ENCODE results near the gene NCAM1.

Gene NCAM1

GRCh38 chr11:113103932-113104690, 142.9 kb downstream of the NCAM1 start:
- Histone ChIP-seq H3K27ac (ENCODE audit: low read length) (no peak overlapping the region), H2AFZ (ENCODE audit: low read length) (no peak overlapping the region), H3K36me3 (replicated peaks; ENCODE audit: insufficient read depth, low read length) (no peaks in the 10 kb centered on the region), H3K4me3 (ENCODE audit: low read length) (no peak overlapping the region), H3F3A (ENCODE audit: insufficient read depth, low read length) (no peaks in the 10 kb centered on the region), H3K27me3 (replicated peaks; ENCODE audit: insufficient read depth, low read length) (no peaks in the 10 kb centered on the region), H3K79me2 (ENCODE audit: low read length) (no peaks in the 10 kb centered on the region), H3K9ac (ENCODE audit: low read length) (no peak overlapping the region), H3K4me1 (ENCODE audit: low read length) (no peaks in the 10 kb centered on the region), H3K9me3 (replicated peaks; ENCODE audit: insufficient read depth, low read length) (no peaks in the 10 kb centered on the region), H3K9me2 (replicated peaks; ENCODE audit: insufficient read depth, low read length) (no peaks in the 10 kb centered on the region), H3K4me2 (ENCODE audit: low read depth, low read length) (no peak overlapping the region), H4K20me1 (ENCODE audit: insufficient read depth, low read length) (no peaks in the 10 kb centered on the region)
- no peak for DNase-seq
- TF ChIP-seq EZH2 (optimal IDR thresholded peaks at IDR 0.05; ENCODE audit: low read depth, low read length): no peak
- TF ChIP-seq CTCF (IDR thresholded peaks at IDR 0.05; ENCODE audit: low read length): no peak
- TF ChIP-seq EZH2phosphoT487 (IDR thresholded peaks at IDR 0.05; ENCODE audit: low read length): no peak

GRCh38 chr11:113104691-113105251, 143.6 kb downstream of the NCAM1 start:
- no peak overlapping the region for H3K4me3 ChIP-seq (ENCODE audit: low read length)
- H3K27ac ChIP-seq (ENCODE audit: low read length): no peak overlapping the region
- H2AFZ ChIP-seq (ENCODE audit: low read length): no peak overlapping the region
- no peaks in the 10 kb centered on the region for H3K9me2 ChIP-seq (replicated peaks; ENCODE audit: insufficient read depth, low read length)
- no peak for DNase-seq
- no peaks in the 10 kb centered on the region for H4K20me1 ChIP-seq (ENCODE audit: insufficient read depth, low read length)
- no peaks in the 10 kb centered on the region for H3K9me3 ChIP-seq (replicated peaks; ENCODE audit: insufficient read depth, low read length)
- H3K4me1 ChIP-seq (ENCODE audit: low read length): no peaks in the 10 kb centered on the region
- H3F3A ChIP-seq (ENCODE audit: insufficient read depth, low read length): no peaks in the 10 kb centered on the region
- H3K36me3 ChIP-seq (replicated peaks; ENCODE audit: insufficient read depth, low read length): no peaks in the 10 kb centered on the region
- TF ChIP-seq CTCF (IDR thresholded peaks at IDR 0.05; ENCODE audit: low read length): no peak
- TF ChIP-seq EZH2phosphoT487 (IDR thresholded peaks at IDR 0.05; ENCODE audit: low read length): no peak
- no peak for TF ChIP-seq EZH2 (optimal IDR thresholded peaks at IDR 0.05; ENCODE audit: low read depth, low read length)
- no peak overlapping the region for H3K9ac ChIP-seq (ENCODE audit: low read length)
- no peaks in the 10 kb centered on the region for H3K27me3 ChIP-seq (replicated peaks; ENCODE audit: insufficient read depth, low read length)
- no peaks in the 10 kb centered on the region for H3K79me2 ChIP-seq (ENCODE audit: low read length)
- H3K4me2 ChIP-seq (ENCODE audit: low read depth, low read length): no peak overlapping the region

GRCh38 chr11:113105592-113105991, 144.4 kb downstream of the NCAM1 start:
- no peak overlapping the region for H3K27ac ChIP-seq (ENCODE audit: low read length)
- no peak for DNase-seq

More at GRCh38 chr11:113105592-113105991, 144.4 kb downstream of the NCAM1 start:
- Histone ChIP-seq H3K4me1 (ENCODE audit: low read length) (no peaks in the 10 kb centered on the region), H4K20me1 (ENCODE audit: insufficient read depth, low read length) (no peaks in the 10 kb centered on the region), H2AFZ (ENCODE audit: low read length) (no peak overlapping the region), H3F3A (ENCODE audit: insufficient read depth, low read length) (no peaks in the 10 kb centered on the region), H3K9me2 (replicated peaks; ENCODE audit: insufficient read depth, low read length) (no peaks in the 10 kb centered on the region), H3K36me3 (replicated peaks; ENCODE audit: insufficient read depth, low read length) (no peaks in the 10 kb centered on the region), H3K9ac (ENCODE audit: low read length) (no peak overlapping the region), H3K27me3 (replicated peaks; ENCODE audit: insufficient read depth, low read length) (no peaks in the 10 kb centered on the region), H3K79me2 (ENCODE audit: low read length) (no peaks in the 10 kb centered on the region), H3K4me2 (ENCODE audit: low read depth, low read length) (no peak overlapping the region), H3K9me3 (replicated peaks; ENCODE audit: insufficient read depth, low read length) (no peaks in the 10 kb centered on the region), H3K4me3 (ENCODE audit: low read length) (no peak overlapping the region)
- no peak for TF ChIP-seq EZH2 (optimal IDR thresholded peaks at IDR 0.05; ENCODE audit: low read depth, low read length)
- no peak for TF ChIP-seq CTCF (IDR thresholded peaks at IDR 0.05; ENCODE audit: low read length)
- TF ChIP-seq EZH2phosphoT487 (IDR thresholded peaks at IDR 0.05; ENCODE audit: low read length): no peak
